H9 (cell line): ENCODE data around the gene DAAM2. TPM values are rescaled to one million over a fixed set of nuclear protein-coding genes. Genes with fewer than 3 reads are reported as not detected.

Experiments
- DNase-seq: peaks from one replicate; pipeline ENCODE4 v3.0.0-alpha.2; 2017
- H2AFZ ChIP-seq: one replicate; pipeline ENCODE4 v1.6.1; 2013; ENCODE audit warnings: mild to moderate bottlenecking, low read length, control low read depth, moderate library complexity
- H2AK5ac ChIP-seq: 2 replicates; pipeline ENCODE4 v1.6.1; 2013; ENCODE audit warnings: low read length, control low read depth, mixed read lengths; ENCODE audit not compliant: insufficient read length
- H2BK120ac ChIP-seq: one replicate; pipeline ENCODE4 v1.6.1; 2013; ENCODE audit warnings: low read depth, mild to moderate bottlenecking, low read length, control low read depth, inconsistent platforms; ENCODE audit not compliant: poor library complexity, severe bottlenecking
- H2BK12ac ChIP-seq: 2 replicates; pipeline ENCODE4 v1.6.1; 2013; ENCODE audit warnings: low read length, control low read depth, mixed read lengths, low read depth; ENCODE audit not compliant: insufficient read length
- H2BK15ac ChIP-seq: 2 replicates; pipeline ENCODE4 v1.6.1; 2013; ENCODE audit warnings: low read depth, low read length, control low read depth
- H2BK20ac ChIP-seq: one replicate; pipeline ENCODE4 v1.6.1; 2013; ENCODE audit warnings: low read depth, mild to moderate bottlenecking, low read length, control low read depth, inconsistent platforms; ENCODE audit not compliant: poor library complexity, severe bottlenecking
- H2BK5ac ChIP-seq: 2 replicates; pipeline ENCODE4 v1.6.1; 2013; ENCODE audit warnings: low read length, control low read depth, mixed read lengths; ENCODE audit not compliant: insufficient read length
- H3K14ac ChIP-seq: 2 replicates; pipeline ENCODE4 v1.6.1; 2013; ENCODE audit warnings: low read length, control low read depth; ENCODE audit not compliant: insufficient read depth
- H3K18ac ChIP-seq: 2 replicates; pipeline ENCODE4 v1.6.1; 2013; ENCODE audit warnings: low read depth, mild to moderate bottlenecking, mixed read lengths, low read length, control low read depth; ENCODE audit not compliant: insufficient read length
- H3K23ac ChIP-seq: 2 replicates; pipeline ENCODE4 v1.6.1; 2013; ENCODE audit warnings: low read length, control low read depth, mixed read lengths, low read depth; ENCODE audit not compliant: insufficient read length
- H3K23me2 ChIP-seq: 2 replicates; pipeline ENCODE4 v1.6.1; 2013; ENCODE audit warnings: low read depth, mild to moderate bottlenecking, mixed read lengths, low read length, control low read depth; ENCODE audit not compliant: insufficient read length, poor library complexity, severe bottlenecking
- H3K27ac ChIP-seq: 2 replicates; pipeline ENCODE4 v1.5.1; 2013; ENCODE audit warnings: low read length, control low read depth, mixed read lengths, low read depth; ENCODE audit not compliant: insufficient read length
- H3K27me3 ChIP-seq: 2 replicates; pipeline ENCODE4 v1.6.1; 2013; ENCODE audit warnings: low read length, control low read depth, inconsistent platforms; ENCODE audit not compliant: insufficient read depth
- H3K4ac ChIP-seq: 2 replicates; pipeline ENCODE4 v1.6.1; 2013; ENCODE audit warnings: low read depth, mild to moderate bottlenecking, control low read depth, inconsistent platforms, low read length, moderate library complexity
- H3K4me1 ChIP-seq: 2 replicates; pipeline ENCODE4 v1.6.1; 2013; ENCODE audit warnings: low read length, control low read depth, inconsistent platforms; ENCODE audit not compliant: insufficient read depth
- H3K4me2 ChIP-seq: 2 replicates; pipeline ENCODE4 v1.6.1; 2013; ENCODE audit warnings: low read length, control low read depth, mixed read lengths; ENCODE audit not compliant: insufficient read length, insufficient read depth
- H3K56ac ChIP-seq: 2 replicates; pipeline ENCODE4 v1.6.1; 2013; ENCODE audit warnings: low read depth, mild to moderate bottlenecking, mixed read lengths, low read length, control low read depth; ENCODE audit not compliant: insufficient read length
- H3K79me1 ChIP-seq: 2 replicates; pipeline ENCODE4 v1.6.1; 2013; ENCODE audit warnings: low read depth, mild to moderate bottlenecking, moderate library complexity, low read length, control low read depth, inconsistent platforms; ENCODE audit not compliant: insufficient read depth, poor library complexity, severe bottlenecking
- H3K79me2 ChIP-seq: 2 replicates; pipeline ENCODE4 v1.6.1; 2013; ENCODE audit warnings: low read length, control low read depth, inconsistent platforms; ENCODE audit not compliant: insufficient read depth
- H3K9ac ChIP-seq: 2 replicates; pipeline ENCODE4 v1.6.1; 2013; ENCODE audit warnings: low read length, control low read depth, mixed read lengths; ENCODE audit not compliant: insufficient read length; ENCODE audit errors: extremely low read depth
- H3K9me3 ChIP-seq: one replicate; pipeline ENCODE4 v1.6.1; 2013; ENCODE audit warnings: low read depth, low read length, inconsistent platforms; ENCODE audit not compliant: control insufficient read depth
- H3T11ph ChIP-seq: one replicate; pipeline ENCODE4 v1.6.1; 2013; ENCODE audit warnings: mild to moderate bottlenecking, low read length, control low read depth, inconsistent platforms
- H4K20me1 ChIP-seq: one replicate; pipeline ENCODE4 v1.6.1; 2013; ENCODE audit not compliant: control insufficient read depth, insufficient read length, insufficient read depth
- H4K5ac ChIP-seq: 2 replicates; pipeline ENCODE4 v1.6.1; 2013; ENCODE audit warnings: low read depth, mild to moderate bottlenecking, mixed read lengths, low read length, control low read depth; ENCODE audit not compliant: insufficient read length
- H4K8ac ChIP-seq: replicated peaks from 2 replicates; pipeline ENCODE4 v1.6.1; 2013; ENCODE audit warnings: low read length, control low read depth, mixed read lengths, low read depth; ENCODE audit not compliant: insufficient read length
- H4K91ac ChIP-seq: 2 replicates; pipeline ENCODE4 v1.6.1; 2013; ENCODE audit warnings: low read depth, mild to moderate bottlenecking, moderate library complexity, mixed read lengths, low read length, control low read depth; ENCODE audit not compliant: insufficient read length
- H3K27ac Mint-ChIP-seq, 3 experiments: 2 replicates in 2 of 3; 3 replicates in 1 of 3; pipeline ENCODE4 v1.8.0; 2020 to 2021; ENCODE audit warnings: mixed read lengths in 3 of 3, mild to moderate bottlenecking in 1 of 3, moderate library complexity in 1 of 3
- H3K27me3 Mint-ChIP-seq: 2 replicates; pipeline ENCODE4 v1.8.0; 2021; ENCODE audit warnings: low read depth, mild to moderate bottlenecking, moderate library complexity, mixed read lengths
- H3K36me3 Mint-ChIP-seq, 3 experiments: 2 replicates in 2 of 3; 3 replicates in 1 of 3; pipeline ENCODE4 v1.8.0; 2020 to 2021; ENCODE audit warnings: low read depth in 3 of 3, mixed read lengths in 3 of 3; ENCODE audit not compliant: insufficient read depth in 1 of 3
- H3K4me1 Mint-ChIP-seq, 2 experiments: 2 replicates each; pipeline ENCODE4 v1.8.0; 2020; ENCODE audit warnings: mixed read lengths in 2 of 2
- H3K4me3 Mint-ChIP-seq, 2 experiments: 2 replicates in 1 of 2; 3 replicates in 1 of 2; pipeline ENCODE4 v1.8.0; 2020 to 2021; ENCODE audit warnings: mild to moderate bottlenecking in 2 of 2, mixed read lengths in 2 of 2, moderate library complexity in 1 of 2
- H3K9me3 Mint-ChIP-seq, 2 experiments: 2 replicates in 1 of 2; 3 replicates in 1 of 2; pipeline ENCODE4 v1.8.0; 2020; ENCODE audit warnings: mild to moderate bottlenecking in 2 of 2, mixed read lengths in 2 of 2, moderate library complexity in 1 of 2
- WGBS: extraction: QIAGEN DNeasy Blood & Tissue Kit; methylation state at CpG from one replicate; pipeline ENCODE4 v1.1.7; 2013; ENCODE audit warnings: missing lambda C conversion rate, low lambda C conversion rate, mixed read lengths; ENCODE audit not compliant: insufficient read length; ENCODE audit errors: extremely low coverage; 5-methylcytosine and 5-hydroxymethylcytosine counted together
- total RNA-seq: library from RNA; stranded (reverse); gene quantifications from 2 replicates; pipeline ENCODE4 v1.2.1, GENCODE V29; 2021
- TF ChIP-seq, protein P1 (sequence below): fragments of 200-600 bp; sonication (generic); conservative IDR thresholded peaks from 3 replicates; pipeline ENCODE4 v1.8.0; 2021; ENCODE audit warnings: antibody characterized with exemption, mild to moderate bottlenecking

DAAM2 gene
- total RNA-seq, 1 experiment from 2014 or later, result 1.1 TPM

- Histone ChIP-seq H3K4me1 (no peaks in the 10 kb centered on the region), H2BK15ac (no peak overlapping the region), H2BK120ac (no peak overlapping the region), H3K9me3 (no peaks in the 10 kb centered on the region), H2BK5ac (no peak overlapping the region), H3K23ac (no peak overlapping the region), H3K23me2 (no peaks in the 10 kb centered on the region), H3K18ac (no peak overlapping the region), H4K5ac (no peak overlapping the region), H3K56ac (no peak overlapping the region), H4K20me1 (no peaks in the 10 kb centered on the region), H3T11ph (no peak overlapping the region), H3K4ac (no peak overlapping the region), H2AFZ (no peak overlapping the region), H3K79me2 (no peaks in the 10 kb centered on the region), H2BK20ac (no peak overlapping the region), H3K79me1 (no peaks in the 10 kb centered on the region), H3K9ac (no peak overlapping the region), H4K91ac (no peak overlapping the region), H3K4me2 (no peak overlapping the region), H2AK5ac (no peak overlapping the region), H4K8ac (no peak overlapping the region), H3K14ac (no peak overlapping the region), H3K27me3 (no peaks in the 10 kb centered on the region), H2BK12ac (no peak overlapping the region), H3K27ac (no peak overlapping the region)
- Mint-ChIP-seq H3K36me3 (peaks cover 25 to 49% (median 48%) of the 10 kb centered on the region in 3 experiments), H3K27me3 (no peaks in the 10 kb centered on the region; the same call in 1 of the 2 replicates), H3K4me1 (peaks cover 8 to 11% of the 10 kb centered on the region in 2 experiments), H3K27ac (no peak overlapping the region), H3K9me3 (peaks cover 11 to 15% of the 10 kb centered on the region in 2 experiments), H3K4me3 (no peak overlapping the region)
- WGBS, result no CpG with 5 or more reads among the region's 3 CpGs
- DNase-seq, result no peak
- TF ChIP-seq, protein P1, sequence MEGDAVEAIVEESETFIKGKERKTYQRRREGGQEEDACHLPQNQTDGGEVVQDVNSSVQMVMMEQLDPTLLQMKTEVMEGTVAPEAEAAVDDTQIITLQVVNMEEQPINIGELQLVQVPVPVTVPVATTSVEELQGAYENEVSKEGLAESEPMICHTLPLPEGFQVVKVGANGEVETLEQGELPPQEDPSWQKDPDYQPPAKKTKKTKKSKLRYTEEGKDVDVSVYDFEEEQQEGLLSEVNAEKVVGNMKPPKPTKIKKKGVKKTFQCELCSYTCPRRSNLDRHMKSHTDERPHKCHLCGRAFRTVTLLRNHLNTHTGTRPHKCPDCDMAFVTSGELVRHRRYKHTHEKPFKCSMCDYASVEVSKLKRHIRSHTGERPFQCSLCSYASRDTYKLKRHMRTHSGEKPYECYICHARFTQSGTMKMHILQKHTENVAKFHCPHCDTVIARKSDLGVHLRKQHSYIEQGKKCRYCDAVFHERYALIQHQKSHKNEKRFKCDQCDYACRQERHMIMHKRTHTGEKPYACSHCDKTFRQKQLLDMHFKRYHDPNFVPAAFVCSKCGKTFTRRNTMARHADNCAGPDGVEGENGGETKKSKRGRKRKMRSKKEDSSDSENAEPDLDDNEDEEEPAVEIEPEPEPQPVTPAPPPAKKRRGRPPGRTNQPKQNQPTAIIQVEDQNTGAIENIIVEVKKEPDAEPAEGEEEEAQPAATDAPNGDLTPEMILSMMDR, result no peak
These were observed 134.5 kb downstream of the DAAM2 start for GRCh38 chr6:39926668-39927067.
